Heart right ventricle (tissue), 16 donors: ENCODE results near the gene MGST2. TPM values are rescaled to one million over a fixed set of nuclear protein-coding genes. Genes with fewer than 3 reads are reported as not detected.

Source experiments
- ATAC-seq, 8 donors: fragments of 200-7000 bp; cut with Tn5 transposase; one replicate each; pipeline ENCODE4 v1.9.1; 2020; ENCODE audit warnings: mild to moderate bottlenecking in 8 of 8, moderate library complexity in 8 of 8, moderate number of reproducible peaks in 1 of 8
- DNase-seq, 2 donors: peaks; one replicate each; pipeline ENCODE4 v3.0.0-alpha.2; 2020
- H3K27ac ChIP-seq, 10 donors: fragments of 200-600 bp; sonication (generic) in 2 of 10; one replicate each; pipeline versions ENCODE4 v1.5.0 to v1.8.0; 2020 to 2022; ENCODE audit warnings: mild to moderate bottlenecking in 3 of 10
- H3K27me3 ChIP-seq, 7 donors: fragments of 200-600 bp; one replicate each; pipeline ENCODE4 v1.8.0; 2021 to 2022; ENCODE audit warnings: mild to moderate bottlenecking in 2 of 7
- H3K36me3 ChIP-seq, 9 donors: fragments of 200-600 bp; sonication (generic) in 1 of 9; one replicate each; pipeline versions ENCODE4 v1.5.0 to v1.8.0; 2020 to 2022; ENCODE audit warnings: mild to moderate bottlenecking in 2 of 9
- H3K4me1 ChIP-seq, 9 donors: fragments of 200-600 bp; sonication (generic) in 1 of 9; one replicate each; pipeline versions ENCODE4 v1.5.0 to v1.8.0; 2020 to 2022; ENCODE audit warnings: mild to moderate bottlenecking in 4 of 9
- H3K4me3 ChIP-seq, 10 donors: fragments of 200-600 bp; sonication (generic) in 2 of 10; one replicate each; pipeline versions ENCODE4 v1.5.0 to v1.8.0; 2020 to 2022; ENCODE audit warnings: mild to moderate bottlenecking in 7 of 10, moderate library complexity in 2 of 10
- H3K9me3 ChIP-seq, 11 donors: fragments of 200-600 bp in 10 of 11; sonication (generic) in 2 of 11; one replicate each; pipeline versions ENCODE4 v1.5.0 to v1.8.0; 2013 to 2022; ENCODE audit warnings: mild to moderate bottlenecking in 2 of 11, control low read depth in 1 of 11, moderate library complexity in 1 of 11
- WGBS, 2 donors: extraction: QIAGEN DNeasy Blood & Tissue Kit; methylation state at CpG; one replicate each; pipeline ENCODE4 v1.1.7; 2013; ENCODE audit warnings: inconsistent platforms in 1 of 2; 5-methylcytosine and 5-hydroxymethylcytosine counted together
- intact Hi-C, 10 donors: fragments of 100-400 bp; cut with DNase I; formaldehyde crosslinking; loops; one replicate each; pipeline versions ENCODE4 v1.11.1 to v1.14.2; 2022
- polyA plus RNA-seq, 2 donors: library from polyadenylated mRNA; stranded (reverse); fragments of 200-250 nt; gene quantifications; one replicate each; pipeline ENCODE4 v1.2.3, GENCODE V29; 2013
- total RNA-seq, 10 donors: library from RNA; stranded (reverse); fragmentation: NEBNext Ultra II Directional in 3 of 10; extraction: Animal tissue kit (Norgen Biotek cat#: 25700) in 3 of 10; gene quantifications; one replicate each; pipeline versions ENCODE4 v1.2.1 to v1.2.4, GENCODE V29; 2021 to 2023
- TF ChIP-seq, protein P1 (sequence below), 9 donors: fragments of 200-600 bp; sonication (generic) in 2 of 9; IDR thresholded peaks; one replicate each; pipeline versions ENCODE4 v1.5.0 to v1.8.0; 2021 to 2022; ENCODE audit warnings: antibody characterized with exemption in 9 of 9, mild to moderate bottlenecking in 5 of 9, moderate library complexity in 1 of 9
- donor health status: Arrhythmogenic right ventricular cardiomyopathy.
- donor health status: ischemic (EF 13 %, LVEDD 7.1; RV severe dilation, severe dysfunction).
- donor health status: healthy with polysubstance abuse.
- donor health status: DM: no; HTN: yes; CAD: no.
- donor health status: DM: no; HTN: no; CAD: no.
- donor health status: ischemic (EF 25% LVEDD 6.9; RV normal size, moderate dysfunction).
- donor health status: ischemic (EF 25% LVEDD 5.7; RV mildly dilated, moderate dysfunction).
- donor health status: healthy.
- donor health status: DM: yes; HTN: yes; CAD: no.
- donor health status: Ischemic cardiomyopathy.
- donor health status: ischemic (EF 35%, LVEDD 5.7; RV mildly dilated, moderate dysfunction).
- donor health status: nonischemic (EF 11% LVEDD 7.7; RV severe dilation, severe dysfunction).
- donor health status: DM: yes; HTN: yes; CAD: no.
- donor health status: PGD.
- donor health status: ischemic (EF 29% LVEDD 5.4; RV normal size, mild dysfunction).
- donor health status: nonischemic (EF 23%, LVEDD 6.1; RV moderate dilation, normal function).

MGST2 gene
- total and polyA plus RNA-seq, 12 donors: 97.6 to 203 (median 107) TPM

GRCh38 chr4:139676365-139676764, 10.7 kb downstream of the MGST2 start:
- ATAC-seq: no peak
- intact Hi-C loops: no loop called here
- no peak overlapping the region for H3K27ac ChIP-seq
- peaks cover 0 to 5% (median 0%) of the 10 kb centered on the region in 11 donors for H3K9me3 ChIP-seq
- peaks cover 0 to 49% (median 20%) of the 10 kb centered on the region in 9 donors for H3K4me1 ChIP-seq
- no peak overlapping the region for H3K4me3 ChIP-seq
- no peak for DNase-seq
- WGBS, 2 donors: 72 to 73% methylated on average over 2 of the region's 2 CpGs
- peaks cover 0 to 61% (median 12%) of the 10 kb centered on the region in 9 donors for H3K36me3 ChIP-seq
- TF ChIP-seq, protein P1, sequence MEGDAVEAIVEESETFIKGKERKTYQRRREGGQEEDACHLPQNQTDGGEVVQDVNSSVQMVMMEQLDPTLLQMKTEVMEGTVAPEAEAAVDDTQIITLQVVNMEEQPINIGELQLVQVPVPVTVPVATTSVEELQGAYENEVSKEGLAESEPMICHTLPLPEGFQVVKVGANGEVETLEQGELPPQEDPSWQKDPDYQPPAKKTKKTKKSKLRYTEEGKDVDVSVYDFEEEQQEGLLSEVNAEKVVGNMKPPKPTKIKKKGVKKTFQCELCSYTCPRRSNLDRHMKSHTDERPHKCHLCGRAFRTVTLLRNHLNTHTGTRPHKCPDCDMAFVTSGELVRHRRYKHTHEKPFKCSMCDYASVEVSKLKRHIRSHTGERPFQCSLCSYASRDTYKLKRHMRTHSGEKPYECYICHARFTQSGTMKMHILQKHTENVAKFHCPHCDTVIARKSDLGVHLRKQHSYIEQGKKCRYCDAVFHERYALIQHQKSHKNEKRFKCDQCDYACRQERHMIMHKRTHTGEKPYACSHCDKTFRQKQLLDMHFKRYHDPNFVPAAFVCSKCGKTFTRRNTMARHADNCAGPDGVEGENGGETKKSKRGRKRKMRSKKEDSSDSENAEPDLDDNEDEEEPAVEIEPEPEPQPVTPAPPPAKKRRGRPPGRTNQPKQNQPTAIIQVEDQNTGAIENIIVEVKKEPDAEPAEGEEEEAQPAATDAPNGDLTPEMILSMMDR (IDR thresholded peaks at IDR 0.05): no peak
- no peaks in the 10 kb centered on the region for H3K27me3 ChIP-seq

DNA sequence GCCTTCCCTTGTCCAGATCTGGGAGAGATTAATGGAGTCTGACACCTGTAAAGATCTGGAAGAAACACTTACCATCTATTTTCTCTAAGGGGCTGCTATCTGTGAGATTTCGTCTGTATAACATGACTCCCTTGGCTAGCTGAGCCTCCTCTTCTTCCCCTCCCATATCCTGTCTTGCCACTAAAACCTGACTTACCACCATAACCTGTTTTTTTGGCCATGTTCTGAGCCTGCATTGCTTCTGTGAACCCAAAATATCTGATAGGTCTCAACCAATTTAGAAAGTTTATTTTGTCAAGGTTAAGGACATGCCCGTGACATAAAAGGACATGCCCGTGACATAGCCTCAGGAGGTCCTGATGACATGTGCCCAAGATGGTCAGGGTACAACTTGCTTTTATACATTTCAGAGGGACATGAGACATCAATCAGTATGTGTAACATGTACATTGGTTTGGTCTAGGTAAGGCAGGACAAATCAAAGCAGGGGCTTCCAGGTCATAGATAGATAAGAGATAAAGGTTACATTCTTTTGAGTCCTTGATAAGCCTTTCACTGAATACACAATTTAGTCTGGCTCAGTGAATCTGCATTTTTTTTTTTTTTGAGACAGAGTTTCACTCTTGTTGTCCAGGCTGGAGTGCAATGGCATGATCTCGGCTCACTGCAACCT, 11.4 kb downstream of the MGST2 start:
- 78 to 83% methylated on average over 4 of the region's 4 CpGs for WGBS, 2 donors
- Histone ChIP-seq H3K27ac (peak overlapping the region in 1 of 10 donors; percentile 18), H3K27me3 (no peaks in the 10 kb centered on the region), H3K36me3 (peaks cover 0 to 54% (median 12%) of the 10 kb centered on the region in 9 donors), H3K4me1 (peaks cover 0 to 54% (median 27%) of the 10 kb centered on the region in 9 donors), H3K9me3 (peaks cover 0 to 5% (median 0%) of the 10 kb centered on the region in 11 donors), H3K4me3 (no peak overlapping the region)
- TF ChIP-seq, protein P1 (IDR thresholded peaks at IDR 0.05): no peak
- ATAC-seq: no peak
- DNase-seq: no peak
- intact Hi-C loops: no loop called here

GRCh38 chr4:139682309-139682708, 16.7 kb downstream of the MGST2 start:
- ATAC-seq (peak in 1 of 8 donors; percentile 35), DNase-seq (no peak)
- H3K9me3 ChIP-seq: peaks cover 0 to 5% (median 0%) of the 10 kb centered on the region in 11 donors
- WGBS, 2 donors: 71 to 72% methylated on average over 2 of the region's 2 CpGs
- peak overlapping the region in 4 of 10 donors; percentile 0 to 58 (median 6) for H3K27ac ChIP-seq
- no peak overlapping the region for H3K4me3 ChIP-seq
- peaks cover 0 to 56% (median 17%) of the 10 kb centered on the region in 9 donors for H3K36me3 ChIP-seq
- intact Hi-C loops: no loop called here
- TF ChIP-seq, protein P1 (IDR thresholded peaks at IDR 0.05): no peak
- peaks cover 7 to 67% (median 43%) of the 10 kb centered on the region in 9 donors for H3K4me1 ChIP-seq
- no peaks in the 10 kb centered on the region for H3K27me3 ChIP-seq

GRCh38 chr4:139682741-139683151, 17.1 kb downstream of the MGST2 start:
- Histone ChIP-seq H3K27ac (peak overlapping the region in 5 of 10 donors; percentile 0 to 58 (median 10)), H3K27me3 (no peaks in the 10 kb centered on the region), H3K9me3 (peaks cover 0 to 5% (median 0%) of the 10 kb centered on the region in 11 donors), H3K4me1 (peaks cover 12 to 67% (median 43%) of the 10 kb centered on the region in 9 donors), H3K4me3 (no peak overlapping the region), H3K36me3 (peaks cover 0 to 54% (median 21%) of the 10 kb centered on the region in 9 donors)
- peak in 1 of 2 donors; percentile 13 for DNase-seq
- WGBS, 2 donors: 38 to 44% methylated on average over 6 of the region's 6 CpGs
- peak; percentile 28 to 54 (median 44) for ATAC-seq
- TF ChIP-seq, protein P1 (IDR thresholded peaks at IDR 0.05): no peak
- intact Hi-C loops: no loop called here
